Fibroblast of lung (primary cell): ENCODE results near the gene TEX35. TPM values are rescaled to one million over a fixed set of nuclear protein-coding genes. Genes with fewer than 3 reads are reported as not detected.

Experiments
- DNase-seq, 2 donors: peaks; one replicate each; pipeline versions ENCODE4 v3.0.0 to v3.0.0-alpha.2; 2010; ENCODE audit warnings: low read depth in 2 of 2
- H2AFZ ChIP-seq: 2 replicates; pipeline ENCODE4 v1.5.1; 2012; ENCODE audit warnings: low read length, control low read depth, inconsistent platforms
- H3K27ac ChIP-seq: 2 replicates; pipeline ENCODE4 v1.5.1; 2011; ENCODE audit warnings: low read length, control low read depth; ENCODE audit not compliant: insufficient read depth
- H3K27me3 ChIP-seq: 2 replicates; pipeline ENCODE4 v1.5.1; 2011; ENCODE audit warnings: mild to moderate bottlenecking, low read length; ENCODE audit not compliant: control insufficient read depth, insufficient read depth
- H3K36me3 ChIP-seq: 2 replicates; pipeline ENCODE4 v1.5.1; 2011; ENCODE audit warnings: low read length; ENCODE audit not compliant: control insufficient read depth, insufficient read depth
- H3K4me1 ChIP-seq: 2 replicates; pipeline ENCODE4 v1.5.1; 2011; ENCODE audit warnings: low read length; ENCODE audit not compliant: control insufficient read depth, insufficient read depth; ENCODE audit errors: extremely low read depth
- H3K4me2 ChIP-seq: 2 replicates; pipeline ENCODE4 v1.5.1; 2011; ENCODE audit warnings: low read length, control low read depth; ENCODE audit not compliant: insufficient read depth; ENCODE audit errors: extremely low read depth
- H3K4me3 ChIP-seq, 4 experiments: fragments of 200-600 bp in 1 of 4; sonication (generic) in 1 of 4; replicated peaks in 1 of 4; 2 replicates each; pipeline ENCODE4 v1.5.1; 2011 to 2016; ENCODE audit warnings: low read length in 4 of 4, low read depth in 3 of 4, mild to moderate bottlenecking in 3 of 4, control low read depth in 2 of 4, inconsistent platforms in 1 of 4, mixed read lengths in 1 of 4; ENCODE audit not compliant: insufficient read depth in 1 of 4; ENCODE audit errors: control extremely low read depth in 1 of 4
- H3K79me2 ChIP-seq: 2 replicates; pipeline ENCODE4 v1.5.1; 2012; ENCODE audit warnings: mild to moderate bottlenecking, low read length, inconsistent platforms; ENCODE audit not compliant: control insufficient read depth, insufficient read depth
- H3K9ac ChIP-seq: 2 replicates; pipeline ENCODE4 v1.5.1; 2011; ENCODE audit warnings: mild to moderate bottlenecking, low read length, control low read depth; ENCODE audit not compliant: insufficient read depth
- H3K9me3 ChIP-seq: 2 replicates; pipeline ENCODE4 v1.5.1; 2012; ENCODE audit warnings: low read depth, low read length; ENCODE audit not compliant: control insufficient read depth, insufficient read depth
- H4K20me1 ChIP-seq: 2 replicates; pipeline ENCODE4 v1.5.1; 2011; ENCODE audit warnings: low read length; ENCODE audit not compliant: control insufficient read depth, insufficient read depth; ENCODE audit errors: extremely low read depth
- EZH2 ChIP-seq: IDR thresholded peaks from 2 replicates; pipeline ENCODE4 v1.5.1; 2012; ENCODE audit warnings: low read length, control low read depth, mild to moderate bottlenecking; ENCODE audit errors: missing control alignments
- polyA plus RNA-seq, 2 donors: library from polyadenylated mRNA; depleted of rRNA in 1 of 2; stranded (reverse) in 1 of 2; unstranded in 1 of 2; fragments of >200 nt; gene quantifications; 2 replicates each; pipeline ENCODE4 v1.2.1, GENCODE V29; 2011 to 2012; ENCODE audit warnings: missing spikeins in 1 of 2
- total RNA-seq: library from RNA; depleted of rRNA; stranded (reverse); fragments of >200 nt; gene quantifications from 2 replicates; pipeline ENCODE4 v1.2.1, GENCODE V29; 2014
- TF ChIP-seq, protein P1 (sequence below), 2 donors: IDR thresholded peaks in 1 of 2; conservative IDR thresholded peaks in 1 of 2; 1 replicate in 1 of 2; 2 replicates in 1 of 2; pipeline ENCODE4 v1.5.1; 2011 to 2012; ENCODE audit warnings: low read length in 2 of 2, control low read depth in 1 of 2, inconsistent platforms in 1 of 2, low read depth in 1 of 2, mild to moderate bottlenecking in 1 of 2

Gene TEX35
- total and polyA plus RNA-seq, 2 donors (not counting 1 experiment from before 2014, with no cell fraction given), result 0.24 TPM; not detected in 1

DNA sequence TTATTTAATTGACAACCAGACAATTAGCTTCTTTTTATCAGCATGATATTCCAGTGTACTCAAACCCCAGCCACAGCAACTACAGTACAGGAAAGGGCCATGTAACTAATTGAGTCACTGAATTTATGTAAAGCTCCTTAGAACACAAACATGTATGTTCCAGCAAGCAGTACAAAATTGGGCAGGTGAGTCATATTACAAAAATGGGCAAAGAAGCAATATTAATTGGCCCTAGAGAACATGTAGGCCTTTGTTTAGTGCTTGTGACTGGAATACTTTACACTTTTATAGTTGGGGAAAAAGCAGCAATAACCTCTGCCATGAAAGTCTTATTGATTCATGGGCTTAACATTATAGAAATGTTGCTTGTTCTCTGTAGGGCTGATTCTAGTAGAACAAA, 47.9 kb upstream of the TEX35 start:
- no peaks in the 10 kb centered on the region for H3K79me2 ChIP-seq
- H3K9ac ChIP-seq, result no peak overlapping the region
- H3K36me3 ChIP-seq, result no peaks in the 10 kb centered on the region
- no peak overlapping the region for H3K4me3 ChIP-seq
- no peaks in the 10 kb centered on the region for H3K27me3 ChIP-seq
- H3K4me2 ChIP-seq, result no peak overlapping the region
- H4K20me1 ChIP-seq, result no peaks in the 10 kb centered on the region
- no peak overlapping the region for H3K27ac ChIP-seq
- no peak overlapping the region for H2AFZ ChIP-seq
- no peak for TF ChIP-seq EZH2
- TF ChIP-seq, protein P1, sequence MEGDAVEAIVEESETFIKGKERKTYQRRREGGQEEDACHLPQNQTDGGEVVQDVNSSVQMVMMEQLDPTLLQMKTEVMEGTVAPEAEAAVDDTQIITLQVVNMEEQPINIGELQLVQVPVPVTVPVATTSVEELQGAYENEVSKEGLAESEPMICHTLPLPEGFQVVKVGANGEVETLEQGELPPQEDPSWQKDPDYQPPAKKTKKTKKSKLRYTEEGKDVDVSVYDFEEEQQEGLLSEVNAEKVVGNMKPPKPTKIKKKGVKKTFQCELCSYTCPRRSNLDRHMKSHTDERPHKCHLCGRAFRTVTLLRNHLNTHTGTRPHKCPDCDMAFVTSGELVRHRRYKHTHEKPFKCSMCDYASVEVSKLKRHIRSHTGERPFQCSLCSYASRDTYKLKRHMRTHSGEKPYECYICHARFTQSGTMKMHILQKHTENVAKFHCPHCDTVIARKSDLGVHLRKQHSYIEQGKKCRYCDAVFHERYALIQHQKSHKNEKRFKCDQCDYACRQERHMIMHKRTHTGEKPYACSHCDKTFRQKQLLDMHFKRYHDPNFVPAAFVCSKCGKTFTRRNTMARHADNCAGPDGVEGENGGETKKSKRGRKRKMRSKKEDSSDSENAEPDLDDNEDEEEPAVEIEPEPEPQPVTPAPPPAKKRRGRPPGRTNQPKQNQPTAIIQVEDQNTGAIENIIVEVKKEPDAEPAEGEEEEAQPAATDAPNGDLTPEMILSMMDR (conservative IDR thresholded peaks at IDR 0.05 in 1 of 2, IDR thresholded peaks at IDR 0.05 in 1 of 2; ENCODE audit: low read depth in 1 of 2, low read length in 2 of 2), result no peak
- H3K9me3 ChIP-seq, result no peaks in the 10 kb centered on the region
- peak; percentile 54 to 70 for DNase-seq
- peaks cover 4% of the 10 kb centered on the region for H3K4me1 ChIP-seq

GRCh38 chr1:178467837-178468236, 45.1 kb upstream of the TEX35 start:
- no peaks in the 10 kb centered on the region for H3K27me3 ChIP-seq
- no peaks in the 10 kb centered on the region for H3K79me2 ChIP-seq
- H3K4me1 ChIP-seq, result peaks cover 4% of the 10 kb centered on the region
- no peaks in the 10 kb centered on the region for H3K36me3 ChIP-seq
- no peak overlapping the region for H2AFZ ChIP-seq
- no peak overlapping the region for H3K27ac ChIP-seq
- no peak overlapping the region for H3K4me3 ChIP-seq
- H3K4me2 ChIP-seq, result no peak overlapping the region
- TF ChIP-seq, protein P1 (conservative IDR thresholded peaks at IDR 0.05 in 1 of 2, IDR thresholded peaks at IDR 0.05 in 1 of 2; ENCODE audit: low read depth in 1 of 2, low read length in 2 of 2), result no peak
- TF ChIP-seq EZH2, result no peak
- H3K9ac ChIP-seq, result no peak overlapping the region
- no peak for DNase-seq
- no peaks in the 10 kb centered on the region for H3K9me3 ChIP-seq
- H4K20me1 ChIP-seq, result no peaks in the 10 kb centered on the region

DNA sequence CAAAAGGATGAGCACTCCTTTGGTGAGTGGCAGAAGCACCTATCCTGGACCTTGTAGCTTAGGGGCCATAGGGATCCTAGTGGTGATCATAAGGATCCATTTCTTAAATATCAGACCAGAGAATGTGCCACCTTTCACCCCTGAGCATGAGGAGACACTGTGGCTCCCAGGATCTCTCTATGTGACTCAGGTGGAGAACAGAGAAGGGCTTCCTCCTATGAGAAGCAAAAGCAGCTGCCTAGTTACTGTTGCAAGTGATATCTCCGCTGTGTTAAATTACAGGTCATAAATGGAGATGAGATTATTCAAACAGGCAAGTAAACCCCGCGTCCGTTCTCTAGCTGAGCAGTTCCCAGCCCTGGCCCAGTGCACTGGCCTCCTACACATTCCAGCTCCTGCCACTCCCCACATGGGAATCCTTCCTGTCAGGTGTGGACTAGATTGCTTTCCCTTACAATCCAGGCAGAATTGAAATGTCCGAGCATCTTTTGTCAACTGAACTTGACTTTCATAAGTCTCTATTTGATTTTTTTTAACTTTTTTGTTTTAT, 42.4 kb upstream of the TEX35 start:
- no peak for DNase-seq
- TF ChIP-seq EZH2, result no peak
- TF ChIP-seq, protein P1 (conservative IDR thresholded peaks at IDR 0.05 in 1 of 2, IDR thresholded peaks at IDR 0.05 in 1 of 2; ENCODE audit: low read depth in 1 of 2, low read length in 2 of 2), result no peak
- Histone ChIP-seq H2AFZ (no peak overlapping the region), H3K4me3 (no peak overlapping the region), H4K20me1 (no peaks in the 10 kb centered on the region), H3K79me2 (no peaks in the 10 kb centered on the region), H3K9ac (no peak overlapping the region), H3K27me3 (no peaks in the 10 kb centered on the region), H3K27ac (no peak overlapping the region), H3K4me2 (no peak overlapping the region), H3K4me1 (no peaks in the 10 kb centered on the region), H3K36me3 (peaks cover 2% of the 10 kb centered on the region), H3K9me3 (no peaks in the 10 kb centered on the region)
